CD8-positive, alpha-beta memory T cell (primary cell): ENCODE measurements around the gene PNPLA5. TPM values are rescaled to one million over a fixed set of nuclear protein-coding genes. Genes with fewer than 3 reads are reported as not detected.

Experiments
- CTCF ChIA-PET: fragments of 350-600 bp; sonication (Branson Sonifier 250); formaldehyde crosslinking; loops from one replicate; lab custom pipeline; 2021; ENCODE audit warnings: antibody characterized with exemption; lab: Charles Lee
- POLR2A ChIA-PET: fragments of 350-600 bp; sonication (Branson Sonifier 250); formaldehyde crosslinking; loops from one replicate; lab custom pipeline; 2021; ENCODE audit warnings: antibody characterized with exemption; lab: Charles Lee
- DNase-seq, 5 donors: peaks; one replicate each; pipeline versions ENCODE4 v3.0.0 to v3.0.0-alpha.2; 2020 to 2022; ENCODE audit warnings: mixed read lengths in 1 of 5
- H3K27ac ChIP-seq: one replicate; pipeline ENCODE4 v1.7.0; 2013; ENCODE audit warnings: low read depth, mild to moderate bottlenecking, low read length, moderate library complexity
- H3K27me3 ChIP-seq: 2 replicates; pipeline ENCODE4 v1.7.0; 2013; ENCODE audit warnings: low read length, mild to moderate bottlenecking; ENCODE audit not compliant: insufficient read depth, poor library complexity, severe bottlenecking
- H3K36me3 ChIP-seq: 2 replicates; pipeline ENCODE4 v1.7.0; 2013; ENCODE audit warnings: mild to moderate bottlenecking, low read length, moderate library complexity; ENCODE audit not compliant: insufficient read depth
- H3K4me1 ChIP-seq: 2 replicates; pipeline ENCODE4 v1.7.0; 2013; ENCODE audit warnings: mild to moderate bottlenecking, low read length, moderate library complexity; ENCODE audit not compliant: insufficient read depth
- H3K4me3 ChIP-seq: 2 replicates; pipeline ENCODE4 v1.7.0; 2013; ENCODE audit warnings: mild to moderate bottlenecking, low read length
- H3K9me3 ChIP-seq: 2 replicates; pipeline ENCODE4 v1.7.0; 2013; ENCODE audit warnings: mild to moderate bottlenecking, low read length
- H3K27ac Mint-ChIP-seq, 8 donors: one replicate each; pipeline ENCODE4 v1.8.0; 2020 to 2021; ENCODE audit warnings: mixed read lengths in 8 of 8, mild to moderate bottlenecking in 6 of 8, inconsistent platforms in 3 of 8, moderate library complexity in 3 of 8
- H3K27me3 Mint-ChIP-seq, 2 donors: one replicate each; pipeline ENCODE4 v1.8.0; 2020 to 2021; ENCODE audit warnings: mixed read lengths in 2 of 2, mild to moderate bottlenecking in 1 of 2, moderate library complexity in 1 of 2
- H3K36me3 Mint-ChIP-seq, 3 donors: one replicate each; pipeline ENCODE4 v1.8.0; 2020 to 2021; ENCODE audit warnings: mixed read lengths in 3 of 3, inconsistent platforms in 1 of 3, mild to moderate bottlenecking in 1 of 3
- H3K4me1 Mint-ChIP-seq, 3 donors: one replicate each; pipeline ENCODE4 v1.8.0; 2020 to 2021; ENCODE audit warnings: mixed read lengths in 3 of 3, inconsistent platforms in 1 of 3, mild to moderate bottlenecking in 1 of 3
- H3K4me3 Mint-ChIP-seq, 7 donors: one replicate each; pipeline ENCODE4 v1.8.0; 2020 to 2021; ENCODE audit warnings: mixed read lengths in 7 of 7, mild to moderate bottlenecking in 6 of 7, moderate library complexity in 4 of 7, inconsistent platforms in 2 of 7
- H3K9me3 Mint-ChIP-seq, 5 donors: one replicate each; pipeline ENCODE4 v1.8.0; 2020 to 2022; ENCODE audit warnings: mixed read lengths in 5 of 5, mild to moderate bottlenecking in 3 of 5, moderate library complexity in 2 of 5, inconsistent platforms in 1 of 5
- polyA plus RNA-seq: library from polyadenylated mRNA; unstranded; fragments of 300-500 nt; fragmentation: Illumina TruSeq; gene quantifications from one replicate; pipeline ENCODE4 v1.2.3, GENCODE V29; 2021
- total RNA-seq, 2 experiments: library from RNA; stranded (reverse); gene quantifications; one replicate each; pipeline ENCODE4 v1.2.3, GENCODE V29; 2021

The PNPLA5 gene
- total and polyA plus RNA-seq, 3 experiments from 2014 or later: not detected

DNA sequence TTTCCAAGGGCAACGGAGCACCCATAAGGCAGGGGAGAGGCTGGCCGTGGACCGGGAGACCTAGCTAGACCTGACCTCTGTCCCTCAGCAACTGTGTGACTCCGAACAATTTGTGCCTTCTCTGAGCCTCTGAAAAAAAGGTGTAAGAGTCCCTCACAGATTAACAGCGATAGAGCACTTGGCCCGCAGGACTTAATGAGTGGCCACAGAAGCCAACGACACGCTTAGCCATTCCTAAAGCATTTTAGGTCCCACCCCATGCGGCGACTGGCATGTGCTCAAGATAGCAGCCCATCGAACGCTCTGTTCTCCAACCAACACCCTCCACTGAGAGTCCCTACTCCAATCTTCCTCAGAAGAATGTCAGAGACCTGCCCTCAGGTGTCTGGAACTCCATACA is 31.0 kb downstream of the PNPLA5 start:
- Mint-ChIP-seq H3K27me3 (peaks cover 58 to 75% of the 10 kb centered on the region in 2 donors), H3K4me1 (peaks cover 0 to 9% (median 4%) of the 10 kb centered on the region in 3 donors), H3K4me3 (peak overlapping the region in 2 of 7 donors; percentile 22 to 56), H3K36me3 (peaks cover 0 to 6% (median 1%) of the 10 kb centered on the region in 3 donors), H3K27ac (no peak overlapping the region), H3K9me3 (peaks cover 0 to 11% (median 7%) of the 10 kb centered on the region in 5 donors)
- Histone ChIP-seq H3K9me3 (no peaks in the 10 kb centered on the region), H3K4me1 (no peaks in the 10 kb centered on the region), H3K27me3 (peaks cover 9% of the 10 kb centered on the region), H3K4me3 (no peak overlapping the region), H3K36me3 (no peaks in the 10 kb centered on the region), H3K27ac (no peak overlapping the region)
- ChIA-PET CTCF (no interaction called here), POLR2A (no interaction called here)
- no peak for DNase-seq

- no peak overlapping the region for H3K27ac ChIP-seq
- H3K4me1 ChIP-seq: no peaks in the 10 kb centered on the region
- Mint-ChIP-seq H3K36me3 (peaks cover 0 to 6% (median 1%) of the 10 kb centered on the region in 3 donors), H3K4me1 (peaks cover 0 to 9% (median 4%) of the 10 kb centered on the region in 3 donors), H3K4me3 (no peak overlapping the region), H3K9me3 (peaks cover 0 to 11% (median 7%) of the 10 kb centered on the region in 5 donors), H3K27ac (no peak overlapping the region), H3K27me3 (peaks cover 60 to 70% of the 10 kb centered on the region in 2 donors)
- ChIA-PET CTCF (no interaction called here), POLR2A (no interaction called here)
- H3K27me3 ChIP-seq: peaks cover 9% of the 10 kb centered on the region
- DNase-seq: no peak
- H3K9me3 ChIP-seq: no peaks in the 10 kb centered on the region
- H3K4me3 ChIP-seq: no peak overlapping the region
- H3K36me3 ChIP-seq: no peaks in the 10 kb centered on the region
Measured at GRCh38 chr22:43860126-43860525, 31.7 kb downstream of the PNPLA5 start.

- POLR2A ChIA-PET: no interaction called here
Measured at GRCh38 chr22:43859621-43860020, 32.2 kb downstream of the PNPLA5 start.

DNA sequence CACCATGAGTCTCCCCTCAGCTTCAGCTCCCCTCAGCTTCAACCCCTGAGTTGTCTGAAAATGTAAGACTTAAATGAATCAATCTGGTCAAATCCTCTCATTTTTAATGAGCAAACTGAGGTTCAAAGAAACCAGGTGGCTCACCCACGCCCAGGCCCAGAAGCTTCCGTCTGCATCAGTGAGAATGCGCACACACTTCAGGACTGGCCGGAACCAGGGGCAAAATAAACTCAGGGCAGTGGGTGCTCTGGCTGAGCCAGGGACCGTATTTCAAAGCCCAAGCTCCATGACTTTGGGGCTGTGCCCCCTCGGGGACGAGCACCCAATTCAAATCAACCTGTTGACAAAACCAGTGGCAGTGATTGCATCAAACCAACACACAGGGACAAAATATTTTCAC is 32.6 kb downstream of the PNPLA5 start:
- POLR2A ChIA-PET: no interaction called here

More at GRCh38 chr22:43859621-43860020, 32.2 kb downstream of the PNPLA5 start:
- H3K4me3 Mint-ChIP-seq: no peak overlapping the region
- peaks cover 56 to 68% of the 10 kb centered on the region in 2 donors for H3K27me3 Mint-ChIP-seq
- peaks cover 0 to 11% (median 7%) of the 10 kb centered on the region in 5 donors for H3K9me3 Mint-ChIP-seq
- H3K36me3 ChIP-seq: no peaks in the 10 kb centered on the region
- H3K27ac Mint-ChIP-seq: no peak overlapping the region
- DNase-seq: no peak
- peaks cover 0 to 6% (median 1%) of the 10 kb centered on the region in 3 donors for H3K36me3 Mint-ChIP-seq
- no peaks in the 10 kb centered on the region for H3K4me1 ChIP-seq
- no peaks in the 10 kb centered on the region for H3K9me3 ChIP-seq
- H3K27me3 ChIP-seq: peaks cover 9% of the 10 kb centered on the region
- H3K4me3 ChIP-seq: no peak overlapping the region
- CTCF ChIA-PET: no interaction called here
- no peak overlapping the region for H3K27ac ChIP-seq
- H3K4me1 Mint-ChIP-seq: peaks cover 0 to 9% (median 4%) of the 10 kb centered on the region in 3 donors

DNA sequence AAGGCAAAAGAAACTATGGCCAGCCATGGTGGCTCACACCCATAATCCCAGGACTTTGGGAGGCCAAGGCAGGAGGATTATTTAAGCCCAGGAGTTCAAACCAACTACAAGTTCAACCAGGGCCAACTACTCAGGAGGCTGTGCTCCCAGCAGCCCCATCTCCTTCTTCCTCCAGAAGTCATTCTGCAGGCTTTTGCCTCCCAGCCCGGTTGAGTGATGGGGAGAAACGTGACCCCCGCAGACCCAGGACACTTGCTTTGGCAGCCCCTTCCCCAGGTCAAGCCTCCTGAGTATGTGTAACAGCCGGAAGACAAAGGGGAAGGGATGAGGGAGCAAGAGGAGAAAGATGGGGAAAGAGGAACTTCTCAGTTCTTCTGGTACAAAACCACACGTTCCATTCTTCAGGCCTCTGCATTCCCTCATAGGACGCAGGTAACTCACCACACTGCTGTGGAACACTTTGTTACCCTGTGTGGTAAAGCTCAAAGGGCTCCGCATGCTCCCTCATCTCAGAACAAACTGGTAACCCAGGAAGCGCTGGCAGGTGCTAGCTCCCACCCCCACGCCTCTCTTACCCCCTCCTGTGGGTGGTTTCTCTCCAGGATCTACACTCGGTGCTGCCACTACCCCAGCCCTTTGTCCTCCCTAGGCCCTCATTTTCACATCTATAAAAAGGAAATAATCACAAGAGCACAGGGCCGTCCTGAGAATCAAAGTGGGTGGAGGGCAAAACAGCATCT is 33.5 kb downstream of the PNPLA5 start:
- H3K27ac Mint-ChIP-seq: no peak overlapping the region
- no peak overlapping the region for H3K4me3 Mint-ChIP-seq
- H3K27ac ChIP-seq: no peak overlapping the region
- peaks cover 48 to 61% of the 10 kb centered on the region in 2 donors for H3K27me3 Mint-ChIP-seq
- ChIA-PET POLR2A (no interaction called here), CTCF (no interaction called here)
- H3K4me3 ChIP-seq: no peak overlapping the region
- H3K9me3 ChIP-seq: no peaks in the 10 kb centered on the region
- peaks cover 0 to 9% (median 4%) of the 10 kb centered on the region in 3 donors for H3K4me1 Mint-ChIP-seq
- H3K27me3 ChIP-seq: peaks cover 9% of the 10 kb centered on the region
- DNase-seq: no peak
- H3K36me3 ChIP-seq: no peaks in the 10 kb centered on the region
- H3K9me3 Mint-ChIP-seq: peaks cover 0 to 11% (median 7%) of the 10 kb centered on the region in 5 donors
- no peaks in the 10 kb centered on the region for H3K4me1 ChIP-seq
- peaks cover 0 to 1% (median under 1%) of the 10 kb centered on the region in 3 donors for H3K36me3 Mint-ChIP-seq

More for the DNA sequence above, 32.6 kb downstream of the PNPLA5 start:
- H3K9me3 ChIP-seq: no peaks in the 10 kb centered on the region
- no peaks in the 10 kb centered on the region for H3K4me1 ChIP-seq
- Mint-ChIP-seq H3K36me3 (peaks cover 0 to 6% (median 1%) of the 10 kb centered on the region in 3 donors), H3K4me3 (no peak overlapping the region), H3K4me1 (peaks cover 0 to 9% (median 4%) of the 10 kb centered on the region in 3 donors), H3K9me3 (peaks cover 0 to 11% (median 7%) of the 10 kb centered on the region in 5 donors), H3K27me3 (peaks cover 53 to 65% of the 10 kb centered on the region in 2 donors), H3K27ac (peak overlapping the region in 1 of 8 donors; percentile 3)
- no peaks in the 10 kb centered on the region for H3K36me3 ChIP-seq
- no peak for DNase-seq
- no peak overlapping the region for H3K27ac ChIP-seq
- H3K4me3 ChIP-seq: no peak overlapping the region
- H3K27me3 ChIP-seq: peaks cover 9% of the 10 kb centered on the region
- CTCF ChIA-PET: no interaction called here

DNA sequence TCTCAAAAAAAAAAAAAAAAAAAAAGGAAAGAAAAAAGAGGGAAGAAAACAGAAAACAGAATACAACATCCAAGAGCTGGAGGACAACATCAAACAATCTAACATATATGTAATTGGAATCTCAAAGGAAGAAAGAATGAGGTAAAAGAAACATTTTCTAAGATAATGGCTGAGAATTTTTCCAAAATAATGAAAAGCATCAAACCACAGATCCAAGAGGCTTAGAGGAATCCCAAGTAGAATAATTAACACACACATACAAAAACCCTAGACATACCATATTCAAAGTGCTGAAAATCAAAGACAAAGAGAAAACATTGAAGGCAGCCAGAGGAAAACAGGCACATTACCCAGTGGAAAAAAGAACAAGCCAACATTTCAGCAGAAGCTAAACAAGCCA is 34.4 kb downstream of the PNPLA5 start:
- Mint-ChIP-seq H3K27me3 (peaks cover 45 to 63% of the 10 kb centered on the region in 2 donors), H3K4me3 (no peak overlapping the region), H3K36me3 (peaks cover 0 to 1% (median 0%) of the 10 kb centered on the region in 3 donors), H3K4me1 (peaks cover 0 to 4% (median 0%) of the 10 kb centered on the region in 3 donors), H3K9me3 (peaks cover 0 to 10% (median 7%) of the 10 kb centered on the region in 5 donors), H3K27ac (no peak overlapping the region)
- Histone ChIP-seq H3K36me3 (no peaks in the 10 kb centered on the region), H3K27me3 (peaks cover 9% of the 10 kb centered on the region), H3K4me3 (no peak overlapping the region), H3K27ac (no peak overlapping the region), H3K4me1 (no peaks in the 10 kb centered on the region), H3K9me3 (no peaks in the 10 kb centered on the region)
- CTCF ChIA-PET: no interaction called here
- POLR2A ChIA-PET: no interaction called here
- DNase-seq: no peak

GRCh38 chr22:43855431-43855830 is 36.4 kb downstream of the PNPLA5 start:
- no peak for DNase-seq
- H3K4me1 ChIP-seq: no peaks in the 10 kb centered on the region
- no peak overlapping the region for H3K4me3 Mint-ChIP-seq
- no peaks in the 10 kb centered on the region for H3K9me3 ChIP-seq
- no peak overlapping the region for H3K4me3 ChIP-seq
- H3K27ac Mint-ChIP-seq: no peak overlapping the region
- ChIA-PET POLR2A (interaction anchor here (0.6 kb wide), 1 partner anchor 1019 kb away, joined by 12 read pairs; no protein-coding TSS in a partner anchor), CTCF (no interaction called here)
- H3K36me3 Mint-ChIP-seq: peaks cover 0 to 1% (median 0%) of the 10 kb centered on the region in 3 donors
- no peaks in the 10 kb centered on the region for H3K4me1 Mint-ChIP-seq
- H3K36me3 ChIP-seq: no peaks in the 10 kb centered on the region
- H3K27me3 Mint-ChIP-seq: peaks cover 33 to 62% of the 10 kb centered on the region in 2 donors
- peaks cover 0 to 9% (median 7%) of the 10 kb centered on the region in 5 donors for H3K9me3 Mint-ChIP-seq
- H3K27ac ChIP-seq: no peak overlapping the region
- H3K27me3 ChIP-seq: peaks cover under 1% of the 10 kb centered on the region

GRCh38 chr22:43854786-43855271 is 37.0 kb downstream of the PNPLA5 start:
- H3K9me3 Mint-ChIP-seq: peaks cover 0 to 9% (median 7%) of the 10 kb centered on the region in 5 donors
- H3K27me3 Mint-ChIP-seq: peaks cover 27 to 62% of the 10 kb centered on the region in 2 donors
- ChIA-PET POLR2A (no interaction called here), CTCF (no interaction called here)
- H3K4me3 ChIP-seq: no peak overlapping the region
- no peak for DNase-seq
- no peak overlapping the region for H3K27ac ChIP-seq
- H3K36me3 Mint-ChIP-seq: peaks cover 0 to 1% (median 0%) of the 10 kb centered on the region in 3 donors
- H3K4me1 ChIP-seq: no peaks in the 10 kb centered on the region
- no peak overlapping the region for H3K4me3 Mint-ChIP-seq
- no peaks in the 10 kb centered on the region for H3K36me3 ChIP-seq
- H3K27ac Mint-ChIP-seq: no peak overlapping the region
- H3K27me3 ChIP-seq: no peaks in the 10 kb centered on the region
- H3K4me1 Mint-ChIP-seq: no peaks in the 10 kb centered on the region
- no peaks in the 10 kb centered on the region for H3K9me3 ChIP-seq
